NCI-H187 (cell line): Measurements from ENCODE around the gene STK11.

ENCODE experiments used
- DNase-seq, 2 experiments: peaks; one replicate each; lab custom pipeline; 2025; lab: John Stamatoyannopoulos, UW

The STK11 gene

GRCh38 chr19:1261798-1262622 is 56.4 kb downstream of the STK11 start:
- DNase-seq = no peak

GRCh38 chr19:1262623-1263123 is 57.1 kb downstream of the STK11 start:
- no peak for DNase-seq

DNA sequence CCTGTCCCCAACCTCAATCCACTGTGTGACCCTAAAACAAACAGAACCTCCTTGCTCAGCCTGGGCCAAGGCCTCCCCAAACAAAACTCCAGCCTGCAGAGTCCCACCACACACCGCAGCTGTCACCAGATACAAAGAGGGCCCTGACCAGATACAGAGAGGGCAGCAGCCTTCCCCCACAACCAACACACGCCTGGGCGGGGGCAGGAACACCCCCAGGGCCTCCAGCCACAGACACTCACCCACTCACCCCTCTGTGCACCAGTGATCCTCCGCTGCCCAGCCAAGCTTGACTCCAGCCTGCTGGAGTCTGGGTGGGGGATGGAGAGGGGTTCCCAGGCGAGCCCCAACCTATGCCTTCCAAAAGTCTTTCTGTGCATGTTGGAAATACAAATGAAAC is 57.6 kb downstream of the STK11 start:
- no peak for DNase-seq

DNA sequence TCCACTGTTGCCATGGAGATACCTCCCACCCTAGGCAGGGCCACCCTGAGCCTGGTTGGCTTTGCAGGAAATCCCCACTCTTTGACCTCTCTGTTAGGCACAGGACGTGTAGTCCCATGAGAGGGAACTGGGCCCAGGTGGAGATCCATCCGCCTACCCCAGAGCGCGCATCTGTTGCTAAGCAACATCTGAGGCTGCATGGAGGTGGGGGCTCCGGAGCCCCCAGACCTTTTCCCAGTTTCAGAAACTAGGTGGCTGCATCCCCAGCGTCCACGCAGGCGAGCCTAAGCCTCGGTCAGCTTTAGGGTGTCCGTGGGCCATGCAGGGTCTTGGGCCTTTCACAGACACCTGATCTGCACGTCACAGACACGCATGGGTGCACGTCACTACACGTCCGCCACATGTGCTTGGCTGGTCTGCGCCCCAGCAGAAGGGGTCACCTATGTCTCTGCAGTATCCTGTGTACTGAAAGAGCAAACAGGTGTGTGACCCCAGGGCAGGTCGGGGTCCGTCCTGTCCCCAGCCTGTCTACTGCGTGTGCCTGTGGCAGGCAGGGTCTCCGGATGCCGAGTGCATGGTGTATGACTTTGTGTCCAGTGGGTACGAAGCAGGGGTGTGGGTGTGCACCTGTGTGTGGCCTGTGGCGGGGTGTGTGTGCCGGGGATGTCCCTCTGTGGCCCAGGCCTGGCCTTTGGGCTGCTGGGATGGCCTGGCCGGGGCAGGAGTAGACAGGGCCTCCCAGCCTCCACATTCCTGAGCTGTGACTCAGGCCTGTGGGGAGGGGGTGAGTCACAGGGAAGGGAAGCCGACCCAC is 59.4 kb downstream of the STK11 start:
- no peak for DNase-seq

- no peak for DNase-seq
Observed at GRCh38 chr19:1265615-1266128, 60.1 kb downstream of the STK11 start.

GRCh38 chr19:1266129-1266915 is 60.7 kb downstream of the STK11 start:
- peak; percentile 68 to 72 for DNase-seq

GRCh38 chr19:1266916-1267476 is 61.4 kb downstream of the STK11 start:
- DNase-seq = peak in 1 of 2 experiments; percentile 56

DNA sequence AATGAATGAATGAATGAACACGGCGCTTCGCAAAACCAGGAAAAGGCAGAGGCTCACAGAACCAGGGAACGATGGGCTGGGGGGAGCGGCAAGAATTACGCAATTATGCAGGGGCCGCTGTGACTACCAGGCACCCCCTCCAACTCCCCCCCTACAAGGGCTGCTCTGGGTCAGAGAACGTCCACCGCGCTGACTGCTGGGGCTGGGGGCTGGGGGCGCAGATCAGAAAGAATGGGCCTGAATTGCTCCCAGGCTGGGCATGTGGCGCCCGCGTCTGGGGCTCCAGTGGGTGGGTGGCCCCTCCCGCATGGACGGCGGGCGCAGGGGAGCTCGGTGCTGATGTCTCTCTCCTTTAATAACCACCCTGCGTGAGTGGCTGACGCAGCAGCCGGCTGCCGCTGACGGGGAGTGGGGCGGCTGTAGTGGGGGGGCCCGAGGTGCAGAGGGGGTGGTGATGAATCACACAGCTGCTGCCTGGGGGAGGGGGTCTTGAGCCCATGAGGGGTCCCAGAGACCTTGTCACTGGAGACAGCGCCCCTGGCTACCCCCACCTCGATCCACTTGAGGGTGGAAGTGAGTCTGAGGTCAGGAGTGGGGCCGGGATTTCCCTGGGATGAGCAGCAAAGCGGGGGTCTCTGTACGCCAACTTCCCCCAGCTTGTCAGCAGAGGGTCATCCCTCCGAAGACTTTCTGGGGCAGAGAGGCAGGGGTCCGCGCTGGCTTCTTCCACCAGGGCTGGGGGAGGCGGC is 62.1 kb downstream of the STK11 start:
- no peak for DNase-seq

DNA sequence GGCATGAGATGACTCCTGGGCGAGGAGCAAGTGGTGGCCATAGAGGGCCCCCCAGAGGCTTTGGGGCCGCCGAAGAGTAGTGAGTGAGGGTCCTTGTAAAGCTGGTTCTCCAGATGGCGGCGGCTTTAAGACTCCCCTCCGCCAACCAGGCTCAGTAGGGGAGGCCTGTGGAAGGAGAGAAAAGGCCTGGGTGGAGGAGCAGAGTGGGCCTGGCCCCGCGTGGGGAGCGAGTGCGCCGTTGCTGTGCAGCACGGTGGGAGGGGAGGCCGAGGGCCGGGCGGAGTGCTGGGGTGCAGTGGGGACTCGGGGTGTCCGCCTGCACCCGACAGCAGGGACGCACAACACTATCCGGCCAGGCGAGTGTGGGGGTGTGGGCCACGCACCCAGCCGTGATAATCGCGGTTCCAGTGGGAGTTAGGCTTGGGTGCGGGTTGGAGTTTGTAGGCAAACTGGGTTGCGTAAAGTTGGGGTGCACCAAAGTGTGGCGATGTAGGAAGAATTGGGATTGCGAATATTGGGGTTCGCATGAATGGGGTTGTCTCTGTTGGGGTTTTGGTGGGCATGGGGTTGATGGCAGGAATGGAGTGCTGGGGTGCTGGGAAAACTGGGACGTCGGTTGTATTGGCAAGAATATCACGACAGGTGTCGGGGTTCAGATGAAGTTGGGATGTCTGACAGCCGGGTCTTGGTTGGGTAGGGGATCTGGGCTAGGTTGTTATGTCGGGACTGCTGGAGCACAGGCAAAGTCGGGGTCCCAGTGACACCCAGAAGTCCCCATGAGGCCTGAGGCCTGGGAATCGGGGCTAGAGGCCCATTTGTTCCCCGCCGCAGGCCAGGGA is 62.9 kb downstream of the STK11 start:
- no peak for DNase-seq

DNA sequence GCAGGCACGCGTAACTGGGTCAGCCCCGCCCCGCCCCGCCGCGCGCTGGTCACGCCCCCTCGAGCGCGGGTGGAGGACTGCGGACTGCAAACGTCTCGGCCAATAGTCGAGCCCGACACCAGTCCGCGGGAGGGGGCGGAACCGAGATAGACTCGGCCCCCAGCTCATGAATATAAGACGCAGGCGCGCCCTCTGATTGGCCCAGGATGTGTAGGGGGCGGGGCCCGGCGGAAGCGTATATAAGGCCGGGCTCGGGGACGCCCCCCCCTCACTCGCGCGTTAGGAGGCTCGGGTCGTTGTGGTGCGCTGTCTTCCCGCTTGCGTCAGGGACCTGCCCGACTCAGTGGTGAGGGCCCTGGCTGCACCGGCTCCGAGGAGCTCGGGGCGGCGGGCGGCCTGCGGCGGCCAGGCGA is 63.5 kb downstream of the STK11 start, which contains the start of gene CIRBP:
Gene CIRBP (plus strand): TSS at position 268 of the 413 bp plus-strand sequence. CDS start 1,602 bp downstream, outside the sequence.
- peak; percentile 95 to 99 for DNase-seq

- DNase-seq = peak; percentile 72 to 74
Observed at GRCh38 chr19:1269478-1270212, 64.1 kb downstream of the STK11 start.

- no peak for DNase-seq
Observed at GRCh38 chr19:1270213-1270853, 64.8 kb downstream of the STK11 start.

- DNase-seq = no peak
Observed at GRCh38 chr19:1270854-1271527, 65.4 kb downstream of the STK11 start.

GRCh38 chr19:1271528-1272422 is 66.2 kb downstream of the STK11 start:
- DNase-seq = no peak

DNA sequence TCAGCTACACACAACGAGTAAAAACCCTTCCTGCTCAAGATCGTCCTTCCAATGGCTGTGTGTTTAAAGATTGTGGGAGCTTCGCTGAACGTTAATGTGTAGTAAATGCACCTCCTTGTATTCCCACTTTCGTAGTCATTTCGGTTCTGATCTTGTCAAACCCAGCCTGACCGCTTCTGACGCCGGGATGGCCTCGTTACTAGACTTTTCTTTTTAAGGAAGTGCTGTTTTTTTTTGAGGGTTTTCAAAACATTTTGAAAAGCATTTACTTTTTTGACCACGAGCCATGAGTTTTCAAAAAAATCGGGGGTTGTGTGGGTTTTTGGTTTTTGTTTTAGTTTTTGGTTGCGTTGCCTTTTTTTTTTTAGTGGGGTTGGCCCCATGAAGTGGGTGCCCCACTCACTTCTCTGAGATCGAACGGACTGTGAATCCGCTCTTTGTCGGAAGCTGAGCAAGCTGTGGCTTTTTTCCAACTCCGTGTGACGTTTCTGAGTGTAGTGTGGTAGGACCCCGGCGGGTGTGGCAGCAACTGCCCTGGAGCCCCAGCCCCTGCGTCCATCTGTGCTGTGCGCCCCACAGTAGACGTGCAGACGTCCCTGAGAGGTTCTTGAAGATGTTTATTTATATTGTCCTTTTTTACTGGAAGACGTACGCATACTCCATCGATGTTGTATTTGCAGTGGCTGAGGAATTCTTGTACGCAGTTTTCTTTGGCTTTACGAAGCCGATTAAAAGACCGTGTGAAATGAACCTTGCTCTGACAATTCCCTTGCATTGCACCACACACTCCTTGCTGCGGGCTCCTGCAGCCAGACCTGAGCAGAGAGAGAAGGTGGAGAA is 67.1 kb downstream of the STK11 start:
- no peak for DNase-seq
